Ascending aorta (tissue), 2 donors: ENCODE data around the gene LMOD1. TPM values are rescaled to one million over a fixed set of nuclear protein-coding genes. Genes with fewer than 3 reads are reported as not detected.
A peak's percentile ranks its signal among the peaks of the same experiment; 100 is the strongest.

ENCODE experiments used
- DNase-seq, 2 donors: peaks; one replicate each; pipeline ENCODE4 v3.0.0-alpha.2; 2019; ENCODE audit warnings: low spot score in 2 of 2
- H3K27ac ChIP-seq, 2 donors: fragments of 200-600 bp; sonication (generic); one replicate each; pipeline ENCODE4 v1.5.1; 2016 to 2017; ENCODE audit warnings: mild to moderate bottlenecking in 1 of 2
- H3K27me3 ChIP-seq: fragments of 200-600 bp; sonication (generic); one replicate; pipeline ENCODE4 v1.5.1; 2017
- H3K36me3 ChIP-seq, 2 donors: fragments of 200-600 bp; sonication (generic); one replicate each; pipeline ENCODE4 v1.5.1; 2016
- H3K4me1 ChIP-seq, 2 donors: fragments of 200-600 bp; sonication (generic); one replicate each; pipeline ENCODE4 v1.5.1; 2016 to 2017; ENCODE audit warnings: mild to moderate bottlenecking in 1 of 2
- H3K4me3 ChIP-seq, 2 donors: fragments of 200-600 bp; sonication (generic); one replicate each; pipeline ENCODE4 v1.5.1; 2016 to 2017; ENCODE audit warnings: mild to moderate bottlenecking in 1 of 2
- H3K9me3 ChIP-seq, 2 donors: fragments of 200-600 bp; sonication (generic); one replicate each; pipeline ENCODE4 v1.5.1; 2016
- CTCF ChIP-seq, 3 experiments: fragments of 200-600 bp in 2 of 3; fragments of 450-650 bp in 1 of 3; sonication (generic) in 2 of 3; IDR thresholded peaks; one replicate each; pipeline ENCODE4 v1.5.1; 2016 to 2019; ENCODE audit warnings: antibody characterized with exemption in 3 of 3, mild to moderate bottlenecking in 1 of 3, moderate library complexity in 1 of 3
- intact Hi-C: fragments of 100-400 bp; cut with DNase I; formaldehyde crosslinking; loops from one replicate; pipeline ENCODE4 v1.15.1; 2023
- total RNA-seq: library from RNA; depleted of rRNA; stranded (reverse); fragments of >200 nt; gene quantifications from one replicate; pipeline ENCODE4 v1.1.0, GENCODE V29; 2016

Gene LMOD1
- total RNA-seq, 1 donor from 2014 or later, result 316 TPM

GRCh38 chr1:201912832-201913231 lies 33.5 kb downstream of the LMOD1 start:
- H3K27me3 ChIP-seq, result no peaks in the 10 kb centered on the region
- peaks cover 71 to 95% of the 10 kb centered on the region in 2 donors for H3K4me1 ChIP-seq
- H3K36me3 ChIP-seq, result peaks cover 46 to 47% of the 10 kb centered on the region in 2 donors
- intact Hi-C loops, result no loop called here
- H3K27ac ChIP-seq, result peak overlapping the region; percentile 94 to 97
- TF ChIP-seq CTCF (IDR thresholded peaks at IDR 0.05), result no peak
- H3K9me3 ChIP-seq, result no peaks in the 10 kb centered on the region
- H3K4me3 ChIP-seq, result peak overlapping the region in 1 of 2 donors; percentile 31
- peak in 1 of 2 donors; percentile 85 for DNase-seq

- Histone ChIP-seq H3K27ac (peak overlapping the region; percentile 94 to 97), H3K27me3 (no peaks in the 10 kb centered on the region), H3K9me3 (no peaks in the 10 kb centered on the region), H3K4me1 (peaks cover 73 to 94% of the 10 kb centered on the region in 2 donors), H3K36me3 (peaks cover 46 to 47% of the 10 kb centered on the region in 2 donors), H3K4me3 (peak overlapping the region in 1 of 2 donors; percentile 31)
- no peak for DNase-seq
- no peak for TF ChIP-seq CTCF (IDR thresholded peaks at IDR 0.05)
- intact Hi-C loops, result no loop called here
Observed at GRCh38 chr1:201911826-201912571, 34.3 kb downstream of the LMOD1 start.

GRCh38 chr1:201907621-201908020 lies 38.7 kb downstream of the LMOD1 start:
- DNase-seq, result no peak
- Histone ChIP-seq H3K27ac (peak overlapping the region; percentile 94 to 97), H3K4me1 (peaks cover 74 to 94% of the 10 kb centered on the region in 2 donors), H3K27me3 (no peaks in the 10 kb centered on the region), H3K36me3 (peaks cover 33 to 37% of the 10 kb centered on the region in 2 donors), H3K9me3 (no peaks in the 10 kb centered on the region), H3K4me3 (no peak overlapping the region)
- intact Hi-C loops, result no loop called here
- no peak for TF ChIP-seq CTCF (IDR thresholded peaks at IDR 0.05)

GRCh38 chr1:201906336-201906735 lies 40.0 kb downstream of the LMOD1 start:
- H3K27me3 ChIP-seq, result no peaks in the 10 kb centered on the region
- intact Hi-C loops, result no loop called here
- peaks cover 21 to 25% of the 10 kb centered on the region in 2 donors for H3K36me3 ChIP-seq
- no peaks in the 10 kb centered on the region for H3K9me3 ChIP-seq
- peak overlapping the region in 1 of 2 donors; percentile 34 for H3K4me3 ChIP-seq
- no peak for TF ChIP-seq CTCF (IDR thresholded peaks at IDR 0.05)
- peak overlapping the region; percentile 94 to 97 for H3K27ac ChIP-seq
- peaks cover 68 to 93% of the 10 kb centered on the region in 2 donors for H3K4me1 ChIP-seq
- DNase-seq, result no peak

GRCh38 chr1:201905234-201905890 lies 41.0 kb downstream of the LMOD1 start:
- H3K27ac ChIP-seq, result peak overlapping the region; percentile 94 to 97
- H3K4me1 ChIP-seq, result peaks cover 68 to 93% of the 10 kb centered on the region in 2 donors
- no peaks in the 10 kb centered on the region for H3K9me3 ChIP-seq
- H3K36me3 ChIP-seq, result peaks cover 16 to 20% of the 10 kb centered on the region in 2 donors
- intact Hi-C loops, result loop anchor here (1.0 kb wide), 1 partner anchor 10 kb away; no protein-coding TSS in a partner anchor
- DNase-seq, result no peak
- no peaks in the 10 kb centered on the region for H3K27me3 ChIP-seq
- H3K4me3 ChIP-seq, result peak overlapping the region; percentile 8 to 28
- no peak for TF ChIP-seq CTCF (IDR thresholded peaks at IDR 0.05)
